WTC11 (cell line): Measurements from ENCODE around the gene LENG8. TPM values are rescaled to one million over a fixed set of nuclear protein-coding genes. Genes with fewer than 3 reads are reported as not detected.
"Not testable (repeated sequence)": the region's sequence is repeated elsewhere in the genome, so short reads cannot be mapped to it uniquely, and the experiment has no call there.

Experiments
- ATAC-seq: fragments of 200-7000 bp; cut with Tn5 transposase; 2 replicates; pipeline ENCODE4 v1.10.0; 2021; ENCODE audit warnings: mild to moderate bottlenecking, moderate library complexity
- CTCF ChIA-PET: fragments of 300-600 bp; sonication (Branson Sonifier 250); formaldehyde crosslinking; loops from one replicate; lab custom pipeline; 2021; ENCODE audit warnings: antibody characterized with exemption; lab: Charles Lee
- POLR2A ChIA-PET: fragments of 350-600 bp; sonication (Branson Sonifier 250); formaldehyde crosslinking; loops from one replicate; lab custom pipeline; 2021; ENCODE audit warnings: antibody characterized with exemption; lab: Charles Lee
- DNase-seq: peaks from one replicate; pipeline ENCODE4 v3.0.0; 2021; ENCODE audit warnings: low spot score
- H3K27ac Mint-ChIP-seq: 2 replicates; pipeline ENCODE4 v1.8.0; 2021; ENCODE audit warnings: mixed read lengths
- H3K27me3 Mint-ChIP-seq: 2 replicates; pipeline ENCODE4 v1.8.0; 2021; ENCODE audit warnings: low read depth, mild to moderate bottlenecking, moderate library complexity, mixed read lengths
- H3K36me3 Mint-ChIP-seq: 2 replicates; pipeline ENCODE4 v1.8.0; 2021; ENCODE audit warnings: mixed read lengths
- H3K4me1 Mint-ChIP-seq: 2 replicates; pipeline ENCODE4 v1.8.0; 2022; ENCODE audit warnings: mixed read lengths
- H3K4me3 Mint-ChIP-seq: 2 replicates; pipeline ENCODE4 v1.8.0; 2021; ENCODE audit warnings: mild to moderate bottlenecking, moderate library complexity, mixed read lengths
- H3K9me3 Mint-ChIP-seq: 2 replicates; pipeline ENCODE4 v1.8.0; 2021; ENCODE audit warnings: mixed read lengths
- CREM ChIP-seq: sonication (generic); formaldehyde crosslinking; IDR thresholded peaks from 2 replicates; pipeline ENCODE4 v1.8.1; 2022; ENCODE audit warnings: mild to moderate bottlenecking, missing genetic modification reagents, moderate library complexity
- CTCF ChIP-seq: fragments of 200-600 bp; IDR thresholded peaks from 2 replicates; pipeline ENCODE4 v1.8.0; 2022; ENCODE audit warnings: antibody characterized with exemption
- EMX1 ChIP-seq: fragments of 250-450 bp; sonication (Bioruptor Pico); IDR thresholded peaks from 2 replicates; pipeline ENCODE4 v1.8.0; 2021; ENCODE audit warnings: mild to moderate bottlenecking
- FOXP4 ChIP-seq: sonication (generic); formaldehyde crosslinking; IDR thresholded peaks from 2 replicates; pipeline ENCODE4 v1.8.0; 2022; ENCODE audit warnings: mild to moderate bottlenecking, missing genetic modification reagents
- IRF1 ChIP-seq: sonication (generic); formaldehyde crosslinking; IDR thresholded peaks from 2 replicates; pipeline ENCODE4 v1.8.0; 2023; ENCODE audit warnings: missing genetic modification reagents
- MAX ChIP-seq: sonication (generic); formaldehyde crosslinking; IDR thresholded peaks from 2 replicates; pipeline ENCODE4 v1.8.0; 2022; ENCODE audit warnings: mild to moderate bottlenecking, missing genetic modification reagents
- MLX ChIP-seq: sonication (generic); formaldehyde crosslinking; IDR thresholded peaks from 2 replicates; pipeline ENCODE4 v1.8.1; 2023; ENCODE audit warnings: mild to moderate bottlenecking, missing genetic modification reagents, moderate library complexity
- NR1H2 ChIP-seq: sonication (generic); formaldehyde crosslinking; IDR thresholded peaks from 2 replicates; pipeline ENCODE4 v1.9.0; 2021; ENCODE audit warnings: mild to moderate bottlenecking, moderate library complexity, missing genetic modification reagents
- SP1 ChIP-seq: sonication (generic); formaldehyde crosslinking; conservative IDR thresholded peaks from 2 replicates; pipeline ENCODE4 v1.8.1; 2022; ENCODE audit warnings: missing genetic modification reagents
- TEAD1 ChIP-seq: sonication (generic); formaldehyde crosslinking; IDR thresholded peaks from 2 replicates; pipeline ENCODE4 v1.8.0; 2022; ENCODE audit warnings: mild to moderate bottlenecking, missing genetic modification reagents
- ZNF121 ChIP-seq: sonication (generic); formaldehyde crosslinking; IDR thresholded peaks from 2 replicates; pipeline ENCODE4 v1.8.0; 2023; ENCODE audit warnings: missing genetic modification reagents
- ZNF138 ChIP-seq: sonication (generic); formaldehyde crosslinking; conservative IDR thresholded peaks from 2 replicates; pipeline ENCODE4 v1.8.1; 2022; ENCODE audit warnings: mild to moderate bottlenecking, moderate library complexity, missing genetic modification reagents
- ZNF232 ChIP-seq: sonication (generic); formaldehyde crosslinking; IDR thresholded peaks from 2 replicates; pipeline ENCODE4 v1.8.0; 2022; ENCODE audit warnings: mild to moderate bottlenecking, missing genetic modification reagents
- ZNF263 ChIP-seq: sonication (generic); formaldehyde crosslinking; IDR thresholded peaks from 2 replicates; pipeline ENCODE4 v1.8.1; 2022; ENCODE audit warnings: low read depth, mild to moderate bottlenecking, moderate library complexity, missing genetic modification reagents
- ZNF281 ChIP-seq: sonication (generic); formaldehyde crosslinking; IDR thresholded peaks from 2 replicates; pipeline ENCODE4 v1.8.0; 2023; ENCODE audit warnings: mild to moderate bottlenecking, missing genetic modification reagents
- ZNF396 ChIP-seq: fragments of 250-450 bp; sonication (Bioruptor Pico); IDR thresholded peaks from 2 replicates; pipeline ENCODE4 v1.8.0; 2021; ENCODE audit warnings: mild to moderate bottlenecking, moderate library complexity, borderline replicate concordance
- ZNF671 ChIP-seq: fragments of 250-450 bp; sonication (Bioruptor Pico); IDR thresholded peaks from 2 replicates; pipeline ENCODE4 v1.8.0; 2021; ENCODE audit warnings: mild to moderate bottlenecking
- total RNA-seq: library from RNA; stranded (reverse); gene quantifications from 3 replicates; pipeline ENCODE4 v1.2.3, GENCODE V29; 2021

Gene LENG8
- total RNA-seq, 1 experiment from 2014 or later, result 175 TPM

GRCh38 chr19:54506079-54506478 is 57.1 kb downstream of the LENG8 start:
- POLR2A ChIA-PET, result no interaction called here
- TF ChIP-seq MAX (CRISPR knock-in tag) (no peak), CREM (CRISPR knock-in tag) (no peak), TEAD1 (CRISPR knock-in tag) (no peak), ZNF263 (CRISPR knock-in tag) (no peak), EMX1 (CRISPR knock-in tag) (no peak), MLX (CRISPR knock-in tag) (no peak), IRF1 (CRISPR knock-in tag) (no peak), ZNF281 (CRISPR knock-in tag) (no peak), NR1H2 (CRISPR knock-in tag) (no peak)
- TF ChIP-seq, all 79 proteins: peak for 0
- ATAC-seq, result no peak

GRCh38 chr19:54507038-54507717 is 58.2 kb downstream of the LENG8 start:
- H3K27me3 Mint-ChIP-seq, CTCF ChIA-PET, H3K4me3 Mint-ChIP-seq, ATAC-seq, H3K4me1 Mint-ChIP-seq, POLR2A ChIA-PET, DNase-seq, H3K27ac Mint-ChIP-seq: not testable (repeated sequence)
- H3K36me3 Mint-ChIP-seq, result peaks cover 13% of the 10 kb centered on the region
- H3K9me3 Mint-ChIP-seq, result peaks cover 39% of the 10 kb centered on the region

More at GRCh38 chr19:54506079-54506478, 57.1 kb downstream of the LENG8 start:
- H3K27ac Mint-ChIP-seq, result no peak overlapping the region
- H3K27me3 Mint-ChIP-seq, result peaks cover 6% of the 10 kb centered on the region
- H3K36me3 Mint-ChIP-seq, result peaks cover 14% of the 10 kb centered on the region
- H3K9me3 Mint-ChIP-seq, result peaks cover 40% of the 10 kb centered on the region
- no peak overlapping the region for H3K4me3 Mint-ChIP-seq
- no peaks in the 10 kb centered on the region for H3K4me1 Mint-ChIP-seq
- CTCF ChIA-PET, result interaction anchor here (0.9 kb wide), 1 partner anchor 25 kb away, joined by 5 read pairs; no protein-coding TSS in a partner anchor
- no peak for DNase-seq

GRCh38 chr19:54507824-54508223 is 58.8 kb downstream of the LENG8 start:
- Mint-ChIP-seq H3K27ac (no peak overlapping the region), H3K4me3 (no peak overlapping the region), H3K27me3 (peaks cover 6% of the 10 kb centered on the region), H3K9me3 (peaks cover 40% of the 10 kb centered on the region), H3K36me3 (peaks cover 14% of the 10 kb centered on the region), H3K4me1 (no peaks in the 10 kb centered on the region)
- DNase-seq, result no peak
- ChIA-PET POLR2A (no interaction called here), CTCF (interaction anchor here (0.8 kb wide), 1 partner anchor 26 kb away, joined by 3 read pairs; no protein-coding TSS in a partner anchor)
- ATAC-seq, result no peak
- TF ChIP-seq FOXP4 (CRISPR knock-in tag) (no peak), ZNF121 (CRISPR knock-in tag) (no peak), ZNF396 (CRISPR knock-in tag) (no peak), ZNF671 (CRISPR knock-in tag) (no peak), ZNF232 (CRISPR knock-in tag) (no peak), ZNF281 (CRISPR knock-in tag) (no peak), ZNF138 (CRISPR knock-in tag) (no peak), MAX (CRISPR knock-in tag) (no peak), CTCF (no peak), MLX (CRISPR knock-in tag) (no peak), SP1 (CRISPR knock-in tag) (no peak)
